GM23248 (cell line): ENCODE data around the gene UBE2QL1. TPM values are rescaled to one million over a fixed set of nuclear protein-coding genes. Genes with fewer than 3 reads are reported as not detected.

Source experiments
- DNase-seq: peaks from one replicate; pipeline ENCODE4 v3.0.0-alpha.2; 2015
- H2AFZ ChIP-seq: fragments of 200-600 bp; sonication (generic); 2 replicates; pipeline ENCODE4 v1.6.1; 2016; ENCODE audit warnings: antibody characterized with exemption
- H3F3A ChIP-seq: fragments of 200-600 bp; sonication (generic); 2 replicates; pipeline ENCODE4 v1.6.1; 2016; ENCODE audit warnings: mild to moderate bottlenecking, antibody characterized with exemption, mixed run types; ENCODE audit not compliant: insufficient read depth
- H3K27ac ChIP-seq: fragments of 200-600 bp; sonication (generic); 2 replicates; pipeline ENCODE4 v1.5.1; 2016; ENCODE audit warnings: mild to moderate bottlenecking
- H3K27me3 ChIP-seq: fragments of 200-600 bp; sonication (generic); replicated peaks from 2 replicates; pipeline ENCODE4 v1.6.1; 2016; ENCODE audit warnings: mild to moderate bottlenecking; ENCODE audit not compliant: insufficient read depth
- H3K36me3 ChIP-seq: fragments of 200-600 bp; sonication (generic); 2 replicates; pipeline ENCODE4 v1.6.1; 2016; ENCODE audit warnings: low read depth, mild to moderate bottlenecking
- H3K4me1 ChIP-seq: fragments of 200-600 bp; sonication (generic); 2 replicates; pipeline ENCODE4 v1.6.1; 2016; ENCODE audit warnings: mild to moderate bottlenecking; ENCODE audit not compliant: insufficient read depth
- H3K4me2 ChIP-seq: fragments of 200-600 bp; sonication (generic); one replicate; pipeline ENCODE4 v1.6.1; 2016; ENCODE audit warnings: mild to moderate bottlenecking; ENCODE audit not compliant: unreplicated experiment
- H3K4me3 ChIP-seq: fragments of 200-600 bp; sonication (generic); 2 replicates; pipeline ENCODE4 v1.5.1; 2016; ENCODE audit warnings: mild to moderate bottlenecking
- H3K79me2 ChIP-seq: fragments of 200-600 bp; sonication (generic); 2 replicates; pipeline ENCODE4 v1.6.1; 2016; ENCODE audit warnings: mild to moderate bottlenecking; ENCODE audit not compliant: insufficient read depth
- H3K9ac ChIP-seq: fragments of 200-600 bp; sonication (generic); 2 replicates; pipeline ENCODE4 v1.6.1; 2016; ENCODE audit warnings: mild to moderate bottlenecking
- H3K9me2 ChIP-seq: fragments of 200-600 bp; sonication (generic); 2 replicates; pipeline ENCODE4 v1.6.1; 2016; ENCODE audit warnings: mixed run types, mild to moderate bottlenecking, moderate library complexity; ENCODE audit not compliant: insufficient read depth
- H3K9me3 ChIP-seq: fragments of 200-600 bp; sonication (generic); one replicate; pipeline ENCODE4 v1.6.1; 2017; ENCODE audit warnings: low read depth
- H4K20me1 ChIP-seq: fragments of 200-600 bp; sonication (generic); 2 replicates; pipeline ENCODE4 v1.6.0; 2016; ENCODE audit not compliant: insufficient read depth
- EZH2 ChIP-seq: fragments of 200-600 bp; sonication (generic); IDR thresholded peaks from 2 replicates; pipeline ENCODE4 v1.6.1; 2018; ENCODE audit warnings: antibody characterized with exemption, mild to moderate bottlenecking; ENCODE audit not compliant: insufficient read depth, poor library complexity, severe bottlenecking
- EZH2phosphoT487 ChIP-seq: fragments of 200-600 bp; sonication (generic); IDR thresholded peaks from 2 replicates; pipeline ENCODE4 v1.6.1; 2018; ENCODE audit warnings: antibody characterized with exemption, moderate library complexity, mild to moderate bottlenecking, low read depth; ENCODE audit not compliant: insufficient read depth
- WGBS, 2 experiments: methylation state at CpG; one replicate each; pipeline ENCODE4 v1.1.6; 2015 to 2017; ENCODE audit warnings: low lambda C conversion rate in 2 of 2, low coverage in 1 of 2; ENCODE audit errors: missing lambda C conversion rate in 2 of 2; 5-methylcytosine and 5-hydroxymethylcytosine counted together
- in situ Hi-C: fragments of 300-500 bp; cut with MboI; formaldehyde crosslinking; loops from 2 replicates; pipeline ENCODE4 v1.15.0; 2020
- polyA plus RNA-seq: library from polyadenylated mRNA; unstranded; fragments of >200 nt; fragmentation: Nextera tagmentation; extraction: Ambion mirVana; gene quantifications from 2 replicates; pipeline ENCODE4 v1.2.1, GENCODE V29; 2016
- total RNA-seq: library from RNA; depleted of rRNA; stranded (reverse); fragments of >200 nt; shearing (Covaris generic); gene quantifications from 2 replicates; pipeline ENCODE4 v1.2.3, GENCODE V29; 2014

The UBE2QL1 gene
- total and polyA plus RNA-seq, 2 experiments from 2014 or later: not detected

GRCh38 chr5:6418679-6419276 lies 29.9 kb upstream of the UBE2QL1 start:
- Histone ChIP-seq H3K27ac (no peak overlapping the region), H3K79me2 (no peaks in the 10 kb centered on the region), H3K9me2 (no peaks in the 10 kb centered on the region), H3K27me3 (peaks cover under 1% of the 10 kb centered on the region; the same call in 1 of the 2 replicates), H3F3A (no peaks in the 10 kb centered on the region), H3K4me3 (no peak overlapping the region), H3K4me1 (no peaks in the 10 kb centered on the region), H2AFZ (no peak overlapping the region), H4K20me1 (no peaks in the 10 kb centered on the region), H3K36me3 (no peaks in the 10 kb centered on the region), H3K9ac (no peak overlapping the region), H3K4me2 (no peak overlapping the region), H3K9me3 (no peaks in the 10 kb centered on the region)
- DNase-seq: no peak
- in situ Hi-C loops: no loop called here
- WGBS, 2 experiments: 45 to 51% methylated on average over 3 of the region's 3 CpGs
- TF ChIP-seq EZH2: no peak
- TF ChIP-seq EZH2phosphoT487: no peak

- Histone ChIP-seq H3K9ac (no peak overlapping the region), H3K36me3 (no peaks in the 10 kb centered on the region), H3K79me2 (no peaks in the 10 kb centered on the region), H3K4me1 (no peaks in the 10 kb centered on the region), H3K27me3 (no peaks in the 10 kb centered on the region; the same call in 1 of the 2 replicates), H2AFZ (no peak overlapping the region), H3K9me2 (no peaks in the 10 kb centered on the region), H3K9me3 (no peaks in the 10 kb centered on the region), H3K4me2 (no peak overlapping the region), H3K4me3 (no peak overlapping the region), H4K20me1 (no peaks in the 10 kb centered on the region), H3F3A (no peaks in the 10 kb centered on the region), H3K27ac (no peak overlapping the region)
- DNase-seq: no peak
- WGBS, 2 experiments: 39% methylated on average over 8 of the region's 8 CpGs
- TF ChIP-seq EZH2: no peak
- TF ChIP-seq EZH2phosphoT487: no peak
- in situ Hi-C loops: no loop called here
Measured at GRCh38 chr5:6419340-6419852, 29.3 kb upstream of the UBE2QL1 start.

- Histone ChIP-seq H3K36me3 (no peaks in the 10 kb centered on the region), H4K20me1 (no peaks in the 10 kb centered on the region), H3F3A (no peaks in the 10 kb centered on the region), H3K9me3 (no peaks in the 10 kb centered on the region), H3K79me2 (no peaks in the 10 kb centered on the region), H3K4me3 (no peak overlapping the region), H3K27ac (no peak overlapping the region), H2AFZ (no peak overlapping the region), H3K9ac (no peak overlapping the region), H3K27me3 (no peaks in the 10 kb centered on the region; the same call in 1 of the 2 replicates), H3K9me2 (no peaks in the 10 kb centered on the region), H3K4me1 (no peaks in the 10 kb centered on the region), H3K4me2 (no peak overlapping the region)
- TF ChIP-seq EZH2 (no peak), EZH2phosphoT487 (no peak)
- no peak for DNase-seq
- 27 to 35% methylated on average over 13 of the region's 13 CpGs for WGBS, 2 experiments
- in situ Hi-C loops: no loop called here
Measured at GRCh38 chr5:6423327-6424109, 25.1 kb upstream of the UBE2QL1 start.

GRCh38 chr5:6424110-6424659 lies 24.5 kb upstream of the UBE2QL1 start:
- Histone ChIP-seq H3K4me1 (no peaks in the 10 kb centered on the region), H3K9me2 (no peaks in the 10 kb centered on the region), H2AFZ (no peak overlapping the region), H4K20me1 (no peaks in the 10 kb centered on the region), H3K9ac (no peak overlapping the region), H3K9me3 (no peaks in the 10 kb centered on the region), H3F3A (no peaks in the 10 kb centered on the region), H3K79me2 (no peaks in the 10 kb centered on the region), H3K27me3 (no peaks in the 10 kb centered on the region; the same call in 1 of the 2 replicates), H3K4me2 (no peak overlapping the region), H3K27ac (no peak overlapping the region), H3K36me3 (no peaks in the 10 kb centered on the region), H3K4me3 (no peak overlapping the region)
- no peak for DNase-seq
- TF ChIP-seq EZH2phosphoT487 (no peak), EZH2 (no peak)
- WGBS, 2 experiments: 27 to 32% methylated on average over 8 of the region's 8 CpGs
- in situ Hi-C loops: no loop called here
